HEK293 (cell line): Measurements from ENCODE around the gene RAB40C.

Source experiments
- CTCF ChIA-PET: fragments of 350-600 bp; formaldehyde crosslinking; extraction: SDS; loops from one replicate; lab custom pipeline; 2021; ENCODE audit warnings: antibody characterized with exemption; lab: Yijun Ruan, JAX
- POLR2A ChIA-PET: fragments of 300-600 bp; formaldehyde crosslinking; extraction: SDS; loops from one replicate; lab custom pipeline; 2020; ENCODE audit warnings: antibody characterized with exemption, inconsistent platforms; lab: Yijun Ruan, JAX
- H3K27ac ChIP-seq: fragments of 200-500 bp; sonication (Bioruptor generic); 2 replicates; pipeline ENCODE4 v1.5.1; 2014; ENCODE audit warnings: low read depth, low read length, control low read depth, inconsistent platforms; ENCODE audit errors: extremely low read depth
- H3K36me3 ChIP-seq, 2 experiments: fragments of 200-500 bp in 1 of 2; sonication (Bioruptor generic) in 1 of 2; 1 replicate in 1 of 2; 2 replicates in 1 of 2; pipeline ENCODE4 v1.5.1; 2014 to 2017; ENCODE audit warnings: inconsistent platforms in 2 of 2, low read length in 2 of 2; ENCODE audit not compliant: control insufficient read depth in 2 of 2, insufficient read depth in 1 of 2
- H3K4me1 ChIP-seq: fragments of 200-500 bp; sonication (Bioruptor generic); 2 replicates; pipeline ENCODE4 v1.5.1; 2014; ENCODE audit warnings: mild to moderate bottlenecking, low read length, inconsistent platforms; ENCODE audit not compliant: control insufficient read depth, insufficient read depth
- H3K4me3 ChIP-seq: 2 replicates; pipeline ENCODE4 v1.5.1; 2011; ENCODE audit warnings: low read depth, mild to moderate bottlenecking, control low read depth, low read length, moderate library complexity
- H3K9me3 ChIP-seq: fragments of 200-500 bp; sonication (Bioruptor generic); 2 replicates; pipeline ENCODE4 v1.5.1; 2014; ENCODE audit warnings: low read depth, low read length, inconsistent platforms; ENCODE audit not compliant: control insufficient read depth, insufficient read depth
- BCL6B ChIP-seq: fragments of 450-650 bp; formaldehyde crosslinking; IDR thresholded peaks from 2 replicates; pipeline ENCODE4 v1.5.1; 2017; ENCODE audit warnings: missing biosample characterization, missing genetic modification characterization
- GLIS1 ChIP-seq: fragments of 450-650 bp; formaldehyde crosslinking; IDR thresholded peaks from 2 replicates; pipeline ENCODE4 v1.5.1; 2016; ENCODE audit warnings: missing biosample characterization, missing genetic modification characterization
- HOXA7 ChIP-seq: sonication (generic); formaldehyde crosslinking; IDR thresholded peaks from 2 replicates; pipeline ENCODE4 v1.8.1; 2022; ENCODE audit warnings: missing genetic modification reagents, borderline replicate concordance
- MZF1 ChIP-seq: fragments of 450-650 bp; formaldehyde crosslinking; IDR thresholded peaks from 2 replicates; pipeline ENCODE4 v1.5.1; 2017; ENCODE audit warnings: missing biosample characterization, missing genetic modification characterization, borderline replicate concordance
- PATZ1 ChIP-seq: fragments of 450-650 bp; formaldehyde crosslinking; IDR thresholded peaks from 2 replicates; pipeline ENCODE4 v1.5.1; 2016; ENCODE audit warnings: missing biosample characterization, missing genetic modification characterization
- PRDM2 ChIP-seq: fragments of 450-650 bp; formaldehyde crosslinking; IDR thresholded peaks from 2 replicates; pipeline ENCODE4 v1.5.1; 2016; ENCODE audit warnings: missing biosample characterization, missing genetic modification characterization, borderline replicate concordance
- SP2 ChIP-seq: fragments of 450-650 bp; formaldehyde crosslinking; IDR thresholded peaks from 2 replicates; pipeline ENCODE4 v1.5.1; 2016; ENCODE audit warnings: missing biosample characterization, missing genetic modification characterization
- ZBTB17 ChIP-seq: fragments of 450-650 bp; formaldehyde crosslinking; IDR thresholded peaks from 2 replicates; pipeline ENCODE4 v1.5.1; 2016; ENCODE audit warnings: missing biosample characterization, missing genetic modification characterization
- ZNF169 ChIP-seq: fragments of 450-650 bp; formaldehyde crosslinking; IDR thresholded peaks from 2 replicates; pipeline ENCODE4 v1.5.1; 2016; ENCODE audit warnings: missing biosample characterization, missing genetic modification characterization
- ZNF214 ChIP-seq: fragments of 450-650 bp; formaldehyde crosslinking; IDR thresholded peaks from 2 replicates; pipeline ENCODE4 v1.5.1; 2017; ENCODE audit warnings: missing biosample characterization, mild to moderate bottlenecking, missing genetic modification characterization, borderline replicate concordance
- ZNF239 ChIP-seq: fragments of 450-650 bp; formaldehyde crosslinking; IDR thresholded peaks from 2 replicates; pipeline ENCODE4 v1.5.1; 2016; ENCODE audit warnings: missing biosample characterization, missing genetic modification characterization
- ZNF248 ChIP-seq: fragments of 450-650 bp; formaldehyde crosslinking; IDR thresholded peaks from 2 replicates; pipeline ENCODE4 v1.5.1; 2017; ENCODE audit warnings: missing biosample characterization, missing genetic modification characterization
- ZNF274 ChIP-seq, 2 experiments: fragments of 200-500 bp in 1 of 2; fragments of 450-650 bp in 1 of 2; sonication (Bioruptor generic) in 1 of 2; formaldehyde crosslinking in 1 of 2; IDR thresholded peaks; 2 replicates each; pipeline versions ENCODE4 v1.5.1 to v1.6.1; 2014 to 2016; ENCODE audit warnings: borderline replicate concordance in 1 of 2, inconsistent platforms in 1 of 2, low read length in 1 of 2, missing biosample characterization in 1 of 2, missing genetic modification characterization in 1 of 2
- ZNF341 ChIP-seq: fragments of 450-650 bp; formaldehyde crosslinking; IDR thresholded peaks from 2 replicates; pipeline ENCODE4; 2016; ENCODE audit warnings: low read depth, missing biosample characterization, missing genetic modification characterization
- ZNF433 ChIP-seq: fragments of 450-650 bp; formaldehyde crosslinking; IDR thresholded peaks from 2 replicates; pipeline ENCODE4 v1.5.1; 2016; ENCODE audit warnings: missing biosample characterization, missing genetic modification characterization, low read depth
- ZNF473 ChIP-seq: fragments of 450-650 bp; formaldehyde crosslinking; IDR thresholded peaks from 2 replicates; pipeline ENCODE4 v1.5.1; 2017; ENCODE audit warnings: missing biosample characterization, missing genetic modification characterization
- ZNF510 ChIP-seq: fragments of 450-650 bp; formaldehyde crosslinking; IDR thresholded peaks from 2 replicates; pipeline ENCODE4 v1.5.1; 2018; ENCODE audit warnings: mild to moderate bottlenecking, missing genetic modification characterization, missing biosample characterization; ENCODE audit not compliant: insufficient replicate concordance
- ZNF521 ChIP-seq: fragments of 450-650 bp; formaldehyde crosslinking; IDR thresholded peaks from 2 replicates; pipeline ENCODE4 v1.5.1; 2017; ENCODE audit warnings: missing biosample characterization, mild to moderate bottlenecking, missing genetic modification characterization
- ZNF529 ChIP-seq: fragments of 450-650 bp; formaldehyde crosslinking; IDR thresholded peaks from 2 replicates; pipeline ENCODE4 v1.5.1; 2017; ENCODE audit warnings: missing genetic modification characterization, missing biosample characterization; ENCODE audit not compliant: insufficient replicate concordance
- ZNF549 ChIP-seq: fragments of 450-650 bp; IDR thresholded peaks from 2 replicates; pipeline ENCODE4 v1.5.1; 2018; ENCODE audit warnings: missing biosample characterization, missing genetic modification characterization, mild to moderate bottlenecking, inconsistent platforms, moderate library complexity
- ZNF830 ChIP-seq: fragments of 450-650 bp; IDR thresholded peaks from 2 replicates; pipeline ENCODE4 v1.5.0; 2018; ENCODE audit warnings: missing biosample characterization, missing genetic modification characterization, low read depth, mild to moderate bottlenecking, moderate library complexity

Gene RAB40C

GRCh38 chr16:559021-559380, 30.9 kb upstream of the RAB40C start:
- H3K36me3 ChIP-seq: no peaks in the 10 kb centered on the region

GRCh38 chr16:559411-560203, 30.3 kb upstream of the RAB40C start:
- Histone ChIP-seq H3K27ac (no peak overlapping the region), H3K36me3 (no peaks in the 10 kb centered on the region), H3K4me3 (no peak overlapping the region), H3K9me3 (no peaks in the 10 kb centered on the region), H3K4me1 (no peaks in the 10 kb centered on the region; the same call in 1 of the 2 replicates)
- ChIA-PET POLR2A (no interaction called here), CTCF (no interaction called here)
- no peak for TF ChIP-seq ZNF341 (tag by site-specific recombination)
- no peak for TF ChIP-seq ZNF239 (tag by site-specific recombination)
- no peak for TF ChIP-seq ZNF830
- peak; percentile 61 for TF ChIP-seq SP2
- TF ChIP-seq ZNF169 (tag by site-specific recombination): no peak
- TF ChIP-seq GLIS1 (tag by site-specific recombination): peak; percentile 25; the same call in 1 of the 2 replicates
- no peak for TF ChIP-seq ZNF433 (tag by site-specific recombination)
- TF ChIP-seq BCL6B (tag by site-specific recombination): no peak
- TF ChIP-seq PATZ1 (tag by site-specific recombination): peak; percentile 69
- TF ChIP-seq ZNF510 (tag by site-specific recombination): no peak
- no peak for TF ChIP-seq HOXA7 (CRISPR knock-in tag)
- no peak for TF ChIP-seq ZNF521
- no peak for TF ChIP-seq ZNF473
- TF ChIP-seq ZNF248 (tag by site-specific recombination): no peak

More at GRCh38 chr16:559021-559380, 30.9 kb upstream of the RAB40C start:
- no peak overlapping the region for H3K27ac ChIP-seq
- TF ChIP-seq ZBTB17 (no peak), ZNF549 (tag by site-specific recombination) (no peak), MZF1 (no peak), ZNF274 (IDR thresholded peaks at IDR 0.05; ENCODE audit: low read length) (no peak), ZNF274 (tag by site-specific recombination; IDR thresholded peaks at IDR 0.05; ENCODE audit: borderline replicate concordance) (no peak), ZNF214 (tag by site-specific recombination) (no peak), PRDM2 (tag by site-specific recombination) (no peak), ZNF529 (no peak)
- TF ChIP-seq, all 188 proteins: peak for 0
- H3K4me1 ChIP-seq: no peaks in the 10 kb centered on the region; the same call in 1 of the 2 replicates
- no peaks in the 10 kb centered on the region for H3K9me3 ChIP-seq
- ChIA-PET CTCF (no interaction called here), POLR2A (interaction anchor here (0.6 kb wide), 1 partner anchor 37 kb away, joined by 3 read pairs; no protein-coding TSS in a partner anchor)
- H3K4me3 ChIP-seq: no peak overlapping the region
